ENCODE results near the gene ZSWIM8.

GRCh38 chr10:73789659-73790055, 4.3 kb downstream of the ZSWIM8 start:
- no peak for TF ChIP-seq ZNF302 (CRISPR knock-in tag; IDR thresholded peaks at IDR 0.05)
- no peak for TF ChIP-seq REST (IDR thresholded peaks at IDR 0.05)
